ENCODE measurements around the gene ADAMTSL1. TPM values are rescaled to one million over a fixed set of nuclear protein-coding genes. Genes with fewer than 3 reads are reported as not detected.

Gene ADAMTSL1
- total and polyA plus RNA-seq, 2 donors (not counting 3 experiments of a cell fraction or from before 2014, with no cell fraction given) = 15.0 to 18.4 TPM

DNA sequence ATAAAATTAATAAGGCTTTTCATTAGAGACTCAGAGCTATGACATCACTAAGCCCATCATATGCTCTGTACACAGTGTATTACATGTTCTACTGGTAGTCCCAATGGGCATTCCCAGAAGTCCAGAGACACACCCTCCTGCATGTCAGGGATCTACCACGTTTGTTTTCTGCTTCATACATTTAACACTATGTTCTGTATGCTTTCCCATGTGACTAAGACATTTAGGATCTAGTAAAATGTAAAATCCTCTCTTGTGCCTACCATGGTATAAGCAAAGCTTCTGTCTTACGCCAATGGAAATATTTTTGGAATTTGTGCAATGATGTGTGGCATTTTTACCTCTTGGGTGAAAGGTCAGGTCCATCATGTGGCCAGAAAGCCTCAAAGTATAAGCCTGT is 192.4 kb downstream of the ADAMTSL1 start:
- TF ChIP-seq FOS (IDR thresholded peaks at IDR 0.05; ENCODE audit: borderline replicate concordance, insufficient read depth, low read length) = no peak
- no peak for TF ChIP-seq POLR2A (IDR thresholded peaks at IDR 0.05; ENCODE audit: low read depth, low read length)
- no peak for TF ChIP-seq EZH2 (IDR thresholded peaks at IDR 0.05; ENCODE audit: borderline replicate concordance, low read depth, low read length, severe bottlenecking)
- TF ChIP-seq MYC (IDR thresholded peaks at IDR 0.05; ENCODE audit: low read depth, low read length) = no peak
- no peak for TF ChIP-seq POLR2AphosphoS5 (IDR thresholded peaks at IDR 0.05; ENCODE audit: insufficient read depth, low read depth, low read length)
- TF ChIP-seq GATA2 (IDR thresholded peaks at IDR 0.05; ENCODE audit: insufficient read depth, insufficient read length, low read depth, low read length) = no peak
- TF ChIP-seq, protein P1, sequence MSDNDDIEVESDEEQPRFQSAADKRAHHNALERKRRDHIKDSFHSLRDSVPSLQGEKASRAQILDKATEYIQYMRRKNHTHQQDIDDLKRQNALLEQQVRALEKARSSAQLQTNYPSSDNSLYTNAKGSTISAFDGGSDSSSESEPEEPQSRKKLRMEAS (IDR thresholded peaks at IDR 0.05; ENCODE audit: insufficient read depth, insufficient read length) = no peak
- TF ChIP-seq, protein P2, sequence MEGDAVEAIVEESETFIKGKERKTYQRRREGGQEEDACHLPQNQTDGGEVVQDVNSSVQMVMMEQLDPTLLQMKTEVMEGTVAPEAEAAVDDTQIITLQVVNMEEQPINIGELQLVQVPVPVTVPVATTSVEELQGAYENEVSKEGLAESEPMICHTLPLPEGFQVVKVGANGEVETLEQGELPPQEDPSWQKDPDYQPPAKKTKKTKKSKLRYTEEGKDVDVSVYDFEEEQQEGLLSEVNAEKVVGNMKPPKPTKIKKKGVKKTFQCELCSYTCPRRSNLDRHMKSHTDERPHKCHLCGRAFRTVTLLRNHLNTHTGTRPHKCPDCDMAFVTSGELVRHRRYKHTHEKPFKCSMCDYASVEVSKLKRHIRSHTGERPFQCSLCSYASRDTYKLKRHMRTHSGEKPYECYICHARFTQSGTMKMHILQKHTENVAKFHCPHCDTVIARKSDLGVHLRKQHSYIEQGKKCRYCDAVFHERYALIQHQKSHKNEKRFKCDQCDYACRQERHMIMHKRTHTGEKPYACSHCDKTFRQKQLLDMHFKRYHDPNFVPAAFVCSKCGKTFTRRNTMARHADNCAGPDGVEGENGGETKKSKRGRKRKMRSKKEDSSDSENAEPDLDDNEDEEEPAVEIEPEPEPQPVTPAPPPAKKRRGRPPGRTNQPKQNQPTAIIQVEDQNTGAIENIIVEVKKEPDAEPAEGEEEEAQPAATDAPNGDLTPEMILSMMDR (IDR thresholded peaks at IDR 0.05; ENCODE audit: extremely low read depth in 1 of 2, insufficient read depth in 1 of 2, low read depth in 1 of 2, low read length in 2 of 2) = no peak
- no peak for TF ChIP-seq JUN (IDR thresholded peaks at IDR 0.05; ENCODE audit: borderline replicate concordance, insufficient read depth, insufficient read length, low read depth)
- no peak overlapping the region for H3K4me3 ChIP-seq (replicated peaks in 1 of 3; ENCODE audit: insufficient read depth in 1 of 3, low read depth in 1 of 3, low read length in 3 of 3)
- BruUV-seq (replicated peaks) = no TSS peak
- DNase-seq (ENCODE audit: low read depth, low spot score) (no peak), FAIRE-seq (no peak)
- intact Hi-C loops (cut with micrococcal nuclease) (no loop called here), dilution Hi-C loops (cut with MboI; ENCODE audit: extremely low pct_ligation_motif_present, low sequenced_read_pairs) (no loop called here)
- no peaks in the 10 kb centered on the region for H3K9me3 ChIP-seq (replicated peaks; ENCODE audit: control insufficient read depth, insufficient read depth, low read length)
- H4K20me1 ChIP-seq (replicated peaks; ENCODE audit: control insufficient read depth, extremely low read depth, insufficient read depth, low read length) = no peaks in the 10 kb centered on the region
- H3K4me2 ChIP-seq (ENCODE audit: insufficient read depth, low read length) = no peak overlapping the region
- no peak overlapping the region for H3K9ac ChIP-seq (replicated peaks; ENCODE audit: extremely low read depth, insufficient read depth, low read length)
- H3K9me1 ChIP-seq (replicated peaks; ENCODE audit: control insufficient read depth, extremely low read depth, insufficient read depth, low read length) = no peaks in the 10 kb centered on the region
- ChIA-PET POLR2A (no interaction called here), CTCF (interaction anchor here (1.0 kb wide), 2 partner anchors 11 to 35 kb away, joined by 3 to 8 read pairs; no protein-coding TSS in a partner anchor)
- H3K27ac ChIP-seq (ENCODE audit: insufficient read depth, low read depth, low read length) = no peak overlapping the region
- H3K36me3 ChIP-seq (ENCODE audit: control insufficient read depth in 2 of 2, extremely low read depth in 1 of 2, insufficient read depth in 2 of 2, low read length in 2 of 2) = no peaks in the 10 kb centered on the region
- H3K4me1 ChIP-seq (ENCODE audit: control insufficient read depth, extremely low read depth, insufficient read depth, low read length) = no peaks in the 10 kb centered on the region
- H3K27me3 ChIP-seq (ENCODE audit: control insufficient read depth in 2 of 2, insufficient read depth in 2 of 2, low read length in 2 of 2) = no peaks in the 10 kb centered on the region
- H3K79me2 ChIP-seq (ENCODE audit: control insufficient read depth, insufficient read depth, low read length) = no peaks in the 10 kb centered on the region
- no peak overlapping the region for H2AFZ ChIP-seq (ENCODE audit: low read depth, low read length)
